ENCODE results near the gene DDX6.
"Not testable (repeated sequence)": the region's sequence is repeated elsewhere in the genome, so short reads cannot be mapped to it uniquely, and the experiment has no call there.

The DDX6 gene

GRCh38 chr11:118744046-118744445, 46.9 kb downstream of the DDX6 start:
- Mint-ChIP-seq H3K4me1 (ENCODE audit: low read depth) (peaks cover 19% of the 10 kb centered on the region), H3K9me3 (no peaks in the 10 kb centered on the region), H3K4me3 (no peak overlapping the region), H3K27me3 (no peaks in the 10 kb centered on the region), H3K36me3 (ENCODE audit: low read depth) (peaks cover 15% of the 10 kb centered on the region), H3K27ac (no peak overlapping the region)
- intact Hi-C loops (cut with micrococcal nuclease) = no loop called here

GRCh38 chr11:118742304-118742703, 48.7 kb downstream of the DDX6 start:
- intact Hi-C loops (cut with micrococcal nuclease) = no loop called here
- Mint-ChIP-seq H3K9me3 (no peaks in the 10 kb centered on the region), H3K27ac (no peak overlapping the region), H3K4me1 (ENCODE audit: low read depth) (peaks cover 21% of the 10 kb centered on the region), H3K36me3 (ENCODE audit: low read depth) (peaks cover 1% of the 10 kb centered on the region), H3K27me3 (peaks cover 7% of the 10 kb centered on the region), H3K4me3 (no peak overlapping the region)

- no peak overlapping the region for H3K27ac Mint-ChIP-seq
Measured at GRCh38 chr11:118740892-118741291, 50.1 kb downstream of the DDX6 start.

GRCh38 chr11:118735203-118735602, 55.8 kb downstream of the DDX6 start:
- Mint-ChIP-seq H3K4me1 (ENCODE audit: low read depth) (peaks cover 13% of the 10 kb centered on the region), H3K4me3 (no peak overlapping the region), H3K27me3 (peaks cover 24% of the 10 kb centered on the region), H3K36me3 (ENCODE audit: low read depth) (no peaks in the 10 kb centered on the region), H3K9me3 (no peaks in the 10 kb centered on the region), H3K27ac (no peak overlapping the region)
- intact Hi-C loops (cut with micrococcal nuclease) = no loop called here

More at GRCh38 chr11:118740892-118741291, 50.1 kb downstream of the DDX6 start:
- Mint-ChIP-seq H3K4me3 (no peak overlapping the region), H3K36me3 (ENCODE audit: low read depth) (no peaks in the 10 kb centered on the region), H3K9me3 (no peaks in the 10 kb centered on the region), H3K4me1 (ENCODE audit: low read depth) (peaks cover 21% of the 10 kb centered on the region), H3K27me3 (peaks cover 7% of the 10 kb centered on the region)
- intact Hi-C loops (cut with micrococcal nuclease) = no loop called here

- Mint-ChIP-seq H3K4me3 (no peak overlapping the region), H3K4me1 (ENCODE audit: low read depth) (peaks cover under 1% of the 10 kb centered on the region), H3K27ac (no peak overlapping the region), H3K9me3 (no peaks in the 10 kb centered on the region), H3K36me3 (ENCODE audit: low read depth) (no peaks in the 10 kb centered on the region), H3K27me3 (peaks cover 29% of the 10 kb centered on the region)
- intact Hi-C loops (cut with micrococcal nuclease) = no loop called here
Measured at GRCh38 chr11:118734031-118734430, 56.9 kb downstream of the DDX6 start.

- H3K36me3 Mint-ChIP-seq (ENCODE audit: low read depth); H3K4me1 Mint-ChIP-seq (ENCODE audit: low read depth); H3K9me3 Mint-ChIP-seq; H3K27ac Mint-ChIP-seq; H3K4me3 Mint-ChIP-seq; intact Hi-C loops (cut with micrococcal nuclease): not testable (repeated sequence)
- peaks cover 35% of the 10 kb centered on the region for H3K27me3 Mint-ChIP-seq
Measured at GRCh38 chr11:118729753-118730152, 61.2 kb downstream of the DDX6 start.

GRCh38 chr11:118728112-118728511, 62.9 kb downstream of the DDX6 start:
- intact Hi-C loops (cut with micrococcal nuclease); H3K36me3 Mint-ChIP-seq (ENCODE audit: low read depth): not testable (repeated sequence)
- H3K27me3 Mint-ChIP-seq = peaks cover 33% of the 10 kb centered on the region

GRCh38 chr11:118727721-118728066, 63.3 kb downstream of the DDX6 start:
- H3K27ac Mint-ChIP-seq; intact Hi-C loops (cut with micrococcal nuclease); H3K9me3 Mint-ChIP-seq; H3K4me3 Mint-ChIP-seq; H3K4me1 Mint-ChIP-seq (ENCODE audit: low read depth); H3K36me3 Mint-ChIP-seq (ENCODE audit: low read depth): not testable (repeated sequence)
- peaks cover 33% of the 10 kb centered on the region for H3K27me3 Mint-ChIP-seq

More at GRCh38 chr11:118728112-118728511, 62.9 kb downstream of the DDX6 start:
- H3K4me3 Mint-ChIP-seq; H3K9me3 Mint-ChIP-seq; H3K27ac Mint-ChIP-seq; H3K4me1 Mint-ChIP-seq (ENCODE audit: low read depth): not testable (repeated sequence)

- H3K4me3 Mint-ChIP-seq; H3K27ac Mint-ChIP-seq; H3K4me1 Mint-ChIP-seq (ENCODE audit: low read depth); intact Hi-C loops (cut with micrococcal nuclease); H3K9me3 Mint-ChIP-seq; H3K36me3 Mint-ChIP-seq (ENCODE audit: low read depth): not testable (repeated sequence)
- peaks cover 37% of the 10 kb centered on the region for H3K27me3 Mint-ChIP-seq
Measured at GRCh38 chr11:118727001-118727720, 63.8 kb downstream of the DDX6 start.

- H3K36me3 Mint-ChIP-seq (ENCODE audit: low read depth); H3K4me3 Mint-ChIP-seq; H3K27ac Mint-ChIP-seq; H3K9me3 Mint-ChIP-seq; intact Hi-C loops (cut with micrococcal nuclease): not testable (repeated sequence)
- H3K4me1 Mint-ChIP-seq (ENCODE audit: low read depth) = peaks cover 42% of the 10 kb centered on the region
- H3K27me3 Mint-ChIP-seq = peaks cover 33% of the 10 kb centered on the region
Measured at GRCh38 chr11:118721478-118722015, 69.4 kb downstream of the DDX6 start.

GRCh38 chr11:118720740-118721139, 70.2 kb downstream of the DDX6 start:
- Mint-ChIP-seq H3K27ac (peak overlapping the region; percentile 45), H3K27me3 (peaks cover 33% of the 10 kb centered on the region), H3K4me1 (ENCODE audit: low read depth) (peaks cover 46% of the 10 kb centered on the region)
- H3K36me3 Mint-ChIP-seq (ENCODE audit: low read depth); H3K4me3 Mint-ChIP-seq; intact Hi-C loops (cut with micrococcal nuclease); H3K9me3 Mint-ChIP-seq: not testable (repeated sequence)

- intact Hi-C loops (cut with micrococcal nuclease); H3K9me3 Mint-ChIP-seq; H3K36me3 Mint-ChIP-seq (ENCODE audit: low read depth); H3K4me3 Mint-ChIP-seq: not testable (repeated sequence)
- Mint-ChIP-seq H3K27me3 (peaks cover 33% of the 10 kb centered on the region), H3K4me1 (ENCODE audit: low read depth) (peaks cover 53% of the 10 kb centered on the region), H3K27ac (peak overlapping the region; percentile 45)
Measured at GRCh38 chr11:118720078-118720477, 70.9 kb downstream of the DDX6 start.

GRCh38 chr11:118718562-118718961, 72.4 kb downstream of the DDX6 start:
- H3K9me3 Mint-ChIP-seq; H3K4me3 Mint-ChIP-seq; H3K36me3 Mint-ChIP-seq (ENCODE audit: low read depth); intact Hi-C loops (cut with micrococcal nuclease): not testable (repeated sequence)
- Mint-ChIP-seq H3K27me3 (peaks cover 33% of the 10 kb centered on the region), H3K4me1 (ENCODE audit: low read depth) (peaks cover 57% of the 10 kb centered on the region), H3K27ac (peak overlapping the region; percentile 5)

GRCh38 chr11:118717733-118718132, 73.2 kb downstream of the DDX6 start:
- H3K27ac Mint-ChIP-seq = peak overlapping the region; percentile 26
- H3K4me3 Mint-ChIP-seq; H3K9me3 Mint-ChIP-seq; intact Hi-C loops (cut with micrococcal nuclease); H3K36me3 Mint-ChIP-seq (ENCODE audit: low read depth): not testable (repeated sequence)
- peaks cover 33% of the 10 kb centered on the region for H3K27me3 Mint-ChIP-seq
- peaks cover 57% of the 10 kb centered on the region for H3K4me1 Mint-ChIP-seq (ENCODE audit: low read depth)

- H3K36me3 Mint-ChIP-seq (ENCODE audit: low read depth); H3K4me3 Mint-ChIP-seq; H3K27ac Mint-ChIP-seq; H3K9me3 Mint-ChIP-seq; intact Hi-C loops (cut with micrococcal nuclease): not testable (repeated sequence)
- Mint-ChIP-seq H3K4me1 (ENCODE audit: low read depth) (peaks cover 57% of the 10 kb centered on the region), H3K27me3 (peaks cover 30% of the 10 kb centered on the region)
Measured at GRCh38 chr11:118717221-118717620, 73.7 kb downstream of the DDX6 start.

Data from dendritic cell treated with granulocyte-macrophage colony-stimulating factor and Interleukin-4, amounts not matched to agents 40 ng/mL and 50 ng/mL, for 4 days (primary cell).